MM.1S (cell line): ENCODE data around the gene CASP12.

ENCODE experiments used
- DNase-seq: peaks from one replicate; pipeline ENCODE4 v3.0.0-alpha.2; 2015
- H2AFZ ChIP-seq: fragments of 300-600 bp; sonication (generic); 2 replicates; pipeline ENCODE4 v1.6.0; 2016; ENCODE audit warnings: antibody characterized with exemption, low read length
- H3F3A ChIP-seq: fragments of 300-600 bp; sonication (generic); 2 replicates; pipeline ENCODE4 v1.6.1; 2016; ENCODE audit warnings: mild to moderate bottlenecking, antibody characterized with exemption, low read length, moderate library complexity, mixed read lengths; ENCODE audit not compliant: insufficient read depth
- H3K27ac ChIP-seq: fragments of 300-600 bp; sonication (generic); 2 replicates; pipeline ENCODE4 v1.5.1; 2016; ENCODE audit warnings: mild to moderate bottlenecking, low read length
- H3K27me3 ChIP-seq: fragments of 300-600 bp; sonication (generic); replicated peaks from 2 replicates; pipeline ENCODE4 v1.6.0; 2016; ENCODE audit warnings: low read length; ENCODE audit not compliant: insufficient read depth
- H3K36me3 ChIP-seq: fragments of 300-600 bp; sonication (generic); replicated peaks from 2 replicates; pipeline ENCODE4 v1.6.1; 2016; ENCODE audit warnings: mild to moderate bottlenecking, low read length, mixed read lengths; ENCODE audit not compliant: insufficient read depth
- H3K4me1 ChIP-seq: fragments of 300-600 bp; sonication (generic); 2 replicates; pipeline ENCODE4 v1.6.1; 2016; ENCODE audit warnings: low read length, mixed read lengths
- H3K4me2 ChIP-seq: fragments of 300-600 bp; sonication (generic); 2 replicates; pipeline ENCODE4 v1.6.0; 2016; ENCODE audit warnings: low read depth, low read length
- H3K4me3 ChIP-seq: fragments of 300-600 bp; sonication (generic); 2 replicates; pipeline ENCODE4 v1.5.1; 2016; ENCODE audit warnings: low read length, mixed read lengths
- H3K79me2 ChIP-seq: fragments of 300-600 bp; sonication (generic); 2 replicates; pipeline ENCODE4 v1.6.1; 2016; ENCODE audit warnings: mixed run types, low read length, mixed read lengths
- H3K9ac ChIP-seq: fragments of 300-600 bp; sonication (generic); 2 replicates; pipeline ENCODE4 v1.6.1; 2016; ENCODE audit warnings: low read length, mixed read lengths
- H3K9me2 ChIP-seq: fragments of 300-600 bp; sonication (generic); replicated peaks from 2 replicates; pipeline ENCODE4 v1.6.1; 2016; ENCODE audit warnings: mild to moderate bottlenecking, low read length, mixed read lengths; ENCODE audit not compliant: insufficient read depth
- H3K9me3 ChIP-seq: fragments of 300-600 bp; sonication (generic); replicated peaks from 2 replicates; pipeline ENCODE4 v1.6.1; 2016; ENCODE audit warnings: mild to moderate bottlenecking, low read length, mixed read lengths; ENCODE audit not compliant: insufficient read depth
- H4K20me1 ChIP-seq: fragments of 300-600 bp; sonication (generic); 2 replicates; pipeline ENCODE4 v1.6.1; 2016; ENCODE audit warnings: mild to moderate bottlenecking, low read length, moderate library complexity, mixed read lengths; ENCODE audit not compliant: insufficient read depth
- CTCF ChIP-seq: fragments of 300-600 bp; sonication (generic); IDR thresholded peaks from 2 replicates; pipeline ENCODE4 v1.5.1; 2016; ENCODE audit warnings: antibody characterized with exemption, low read length, mixed read lengths
- EZH2 ChIP-seq: fragments of 300-600 bp; sonication (generic); optimal IDR thresholded peaks from 2 replicates; pipeline ENCODE3; 2017; ENCODE audit warnings: low read depth, mild to moderate bottlenecking, antibody characterized with exemption, low read length, mixed read lengths
- EZH2phosphoT487 ChIP-seq: fragments of 300-600 bp; sonication (generic); IDR thresholded peaks from 2 replicates; pipeline ENCODE4 v1.6.1; 2018; ENCODE audit warnings: antibody characterized with exemption, low read length

CASP12 gene

GRCh38 chr11:104926771-104927611 lies 28.7 kb upstream of the CASP12 start:
- H3K9me2 ChIP-seq: no peaks in the 10 kb centered on the region
- no peak overlapping the region for H3K4me3 ChIP-seq
- DNase-seq: no peak
- no peak overlapping the region for H3K9ac ChIP-seq
- no peak overlapping the region for H2AFZ ChIP-seq
- no peaks in the 10 kb centered on the region for H3F3A ChIP-seq
- no peaks in the 10 kb centered on the region for H3K9me3 ChIP-seq
- H3K27me3 ChIP-seq: no peaks in the 10 kb centered on the region
- H3K79me2 ChIP-seq: no peaks in the 10 kb centered on the region
- H3K4me2 ChIP-seq: no peak overlapping the region
- no peaks in the 10 kb centered on the region for H3K4me1 ChIP-seq
- no peaks in the 10 kb centered on the region for H4K20me1 ChIP-seq
- H3K36me3 ChIP-seq: no peaks in the 10 kb centered on the region
- no peak overlapping the region for H3K27ac ChIP-seq
- TF ChIP-seq EZH2phosphoT487: no peak
- no peak for TF ChIP-seq CTCF
- TF ChIP-seq EZH2: no peak

- no peak for TF ChIP-seq CTCF
- TF ChIP-seq EZH2phosphoT487: no peak
- no peak for TF ChIP-seq EZH2
- H2AFZ ChIP-seq: no peak overlapping the region
- no peaks in the 10 kb centered on the region for H3K9me2 ChIP-seq
- H3K79me2 ChIP-seq: no peaks in the 10 kb centered on the region
- H3K4me3 ChIP-seq: no peak overlapping the region
- no peaks in the 10 kb centered on the region for H3K9me3 ChIP-seq
- no peaks in the 10 kb centered on the region for H3F3A ChIP-seq
- H3K36me3 ChIP-seq: no peaks in the 10 kb centered on the region
- no peaks in the 10 kb centered on the region for H4K20me1 ChIP-seq
- H3K4me1 ChIP-seq: no peaks in the 10 kb centered on the region
- no peaks in the 10 kb centered on the region for H3K27me3 ChIP-seq
- no peak overlapping the region for H3K9ac ChIP-seq
- no peak overlapping the region for H3K4me2 ChIP-seq
- H3K27ac ChIP-seq: no peak overlapping the region
- DNase-seq: no peak
Observed at GRCh38 chr11:104925850-104926249, 27.6 kb upstream of the CASP12 start.

- Histone ChIP-seq H3K9me2 (no peaks in the 10 kb centered on the region), H3K4me1 (peaks cover 23% of the 10 kb centered on the region), H3K27me3 (no peaks in the 10 kb centered on the region), H3K36me3 (no peaks in the 10 kb centered on the region), H4K20me1 (no peaks in the 10 kb centered on the region), H3F3A (no peaks in the 10 kb centered on the region; the same call in 1 of the 2 replicates), H3K4me3 (peak overlapping the region; percentile 52), H3K9ac (peak overlapping the region; percentile 20; the same call in 1 of the 2 replicates), H3K27ac (peak overlapping the region; percentile 33), H2AFZ (peak overlapping the region; percentile 68), H3K4me2 (peak overlapping the region; percentile 84), H3K79me2 (no peaks in the 10 kb centered on the region), H3K9me3 (no peaks in the 10 kb centered on the region)
- DNase-seq: peak; percentile 51
- TF ChIP-seq CTCF (no peak), EZH2phosphoT487 (no peak), EZH2 (no peak)
Observed at GRCh38 chr11:104918113-104918824, 20.0 kb upstream of the CASP12 start.
